Measurements from ENCODE around the gene PIP5K1C.

PIP5K1C gene

GRCh38 chr19:3679581-3679980 lies 20.7 kb downstream of the PIP5K1C start:
- no peak overlapping the region for H3K9ac ChIP-seq (ENCODE audit: low read depth, low read length)
- H3K4me1 ChIP-seq (ENCODE audit: insufficient read depth, low read length), result no peaks in the 10 kb centered on the region
- H3K4me3 ChIP-seq (ENCODE audit: low read depth in 1 of 2, low read length in 2 of 2), result no peak overlapping the region
- H3K4me2 ChIP-seq (ENCODE audit: insufficient read depth, low read length), result no peak overlapping the region
- H2AFZ ChIP-seq (ENCODE audit: low read depth, low read length), result no peak overlapping the region
- H3K27me3 ChIP-seq (ENCODE audit: insufficient read depth, low read length, poor library complexity), result no peaks in the 10 kb centered on the region
- no peak overlapping the region for H3K27ac ChIP-seq (ENCODE audit: low read length)
- H3K36me3 ChIP-seq (ENCODE audit: insufficient read depth, low read length), result peaks cover 8% of the 10 kb centered on the region
- H4K20me1 ChIP-seq (ENCODE audit: insufficient read depth, low read length), result peaks cover 58% of the 10 kb centered on the region
- H3K79me2 ChIP-seq (ENCODE audit: insufficient read depth, low read length), result peaks cover 41% of the 10 kb centered on the region
- H3K9me3 ChIP-seq (ENCODE audit: insufficient read depth, low read length, severe bottlenecking), result no peaks in the 10 kb centered on the region
- TF ChIP-seq CTCF (IDR thresholded peaks at IDR 0.05; ENCODE audit: borderline replicate concordance, extremely low read depth, low read length, poor library complexity, severe bottlenecking) (no peak), EZH2 (IDR thresholded peaks at IDR 0.05; ENCODE audit: borderline replicate concordance, low read depth, low read length, severe bottlenecking) (no peak)
- no peak for ATAC-seq (ENCODE audit: insufficient read depth, low read depth)
- no peak for DNase-seq

- Histone ChIP-seq H3K27me3 (ENCODE audit: insufficient read depth, low read length, poor library complexity) (no peaks in the 10 kb centered on the region), H3K79me2 (ENCODE audit: insufficient read depth, low read length) (peaks cover 37% of the 10 kb centered on the region), H3K9ac (ENCODE audit: low read depth, low read length) (no peak overlapping the region), H4K20me1 (ENCODE audit: insufficient read depth, low read length) (peaks cover 54% of the 10 kb centered on the region), H2AFZ (ENCODE audit: low read depth, low read length) (no peak overlapping the region), H3K4me3 (ENCODE audit: low read depth in 1 of 2, low read length in 2 of 2) (no peak overlapping the region), H3K9me3 (ENCODE audit: insufficient read depth, low read length, severe bottlenecking) (no peaks in the 10 kb centered on the region), H3K27ac (ENCODE audit: low read length) (no peak overlapping the region), H3K4me2 (ENCODE audit: insufficient read depth, low read length) (no peak overlapping the region), H3K4me1 (ENCODE audit: insufficient read depth, low read length) (no peaks in the 10 kb centered on the region), H3K36me3 (ENCODE audit: insufficient read depth, low read length) (peaks cover 3% of the 10 kb centered on the region)
- DNase-seq, result no peak
- ATAC-seq (ENCODE audit: insufficient read depth, low read depth), result no peak
- TF ChIP-seq EZH2 (IDR thresholded peaks at IDR 0.05; ENCODE audit: borderline replicate concordance, low read depth, low read length, severe bottlenecking) (no peak), CTCF (IDR thresholded peaks at IDR 0.05; ENCODE audit: borderline replicate concordance, extremely low read depth, low read length, poor library complexity, severe bottlenecking) (no peak)
Observed at GRCh38 chr19:3679138-3679537, 21.1 kb downstream of the PIP5K1C start.

- ATAC-seq (ENCODE audit: insufficient read depth, low read depth), result no peak
- TF ChIP-seq EZH2 (IDR thresholded peaks at IDR 0.05; ENCODE audit: borderline replicate concordance, low read depth, low read length, severe bottlenecking) (no peak), CTCF (IDR thresholded peaks at IDR 0.05; ENCODE audit: borderline replicate concordance, extremely low read depth, low read length, poor library complexity, severe bottlenecking) (no peak)
- Histone ChIP-seq H3K4me3 (ENCODE audit: low read depth in 1 of 2, low read length in 2 of 2) (no peak overlapping the region), H2AFZ (ENCODE audit: low read depth, low read length) (no peak overlapping the region), H4K20me1 (ENCODE audit: insufficient read depth, low read length) (peaks cover 56% of the 10 kb centered on the region), H3K4me2 (ENCODE audit: insufficient read depth, low read length) (no peak overlapping the region), H3K79me2 (ENCODE audit: insufficient read depth, low read length) (peaks cover 38% of the 10 kb centered on the region), H3K4me1 (ENCODE audit: insufficient read depth, low read length) (no peaks in the 10 kb centered on the region), H3K27ac (ENCODE audit: low read length) (no peak overlapping the region), H3K27me3 (ENCODE audit: insufficient read depth, low read length, poor library complexity) (no peaks in the 10 kb centered on the region), H3K9ac (ENCODE audit: low read depth, low read length) (no peak overlapping the region), H3K9me3 (ENCODE audit: insufficient read depth, low read length, severe bottlenecking) (no peaks in the 10 kb centered on the region), H3K36me3 (ENCODE audit: insufficient read depth, low read length) (peaks cover 3% of the 10 kb centered on the region)
- DNase-seq, result no peak
Observed at GRCh38 chr19:3678188-3678587, 22.1 kb downstream of the PIP5K1C start.
